Uterus (tissue), 2 donors: ENCODE measurements around the gene POLE3.

Source experiments
- CTCF ChIP-seq, 4 experiments: fragments of 200-600 bp in 2 of 4; fragments of 450-650 bp in 2 of 4; sonication (generic) in 2 of 4; IDR thresholded peaks; one replicate each; pipeline ENCODE4 v1.5.1; 2016 to 2019; ENCODE audit warnings: antibody characterized with exemption in 4 of 4, mild to moderate bottlenecking in 2 of 4, moderate library complexity in 1 of 4
- POLR2A ChIP-seq, 2 donors: fragments of 450-650 bp; IDR thresholded peaks; one replicate each; pipeline ENCODE4 v1.6.1; 2016; ENCODE audit warnings: antibody characterized with exemption in 2 of 2, mild to moderate bottlenecking in 1 of 2, moderate library complexity in 1 of 2

- TF ChIP-seq CTCF (IDR thresholded peaks at IDR 0.05) (no peak), POLR2A (IDR thresholded peaks at IDR 0.05) (no peak)
These were observed 16.2 kb upstream of the POLE3 start for GRCh38 chr9:113426701-113427100.
